Muscle layer of duodenum (tissue), 2 donors: ENCODE measurements around the gene ENO2.

ENCODE experiments used
- H3K27ac ChIP-seq: one replicate; pipeline ENCODE4 v1.7.0; 2013; ENCODE audit warnings: mild to moderate bottlenecking, low read length
- H3K27me3 ChIP-seq: one replicate; pipeline ENCODE4 v1.7.0; 2013; ENCODE audit warnings: low read depth, mild to moderate bottlenecking, control low read depth, low read length
- H3K36me3 ChIP-seq, 2 donors: one replicate each; pipeline ENCODE4 v1.7.0; 2013; ENCODE audit warnings: low read length in 2 of 2, control low read depth in 1 of 2, mild to moderate bottlenecking in 1 of 2; ENCODE audit not compliant: insufficient read depth in 2 of 2, control insufficient read depth in 1 of 2
- H3K4me1 ChIP-seq, 2 donors: one replicate each; pipeline ENCODE4 v1.7.0; 2013; ENCODE audit warnings: low read length in 2 of 2, mild to moderate bottlenecking in 2 of 2, control low read depth in 1 of 2, moderate library complexity in 1 of 2; ENCODE audit not compliant: insufficient read depth in 2 of 2, control insufficient read depth in 1 of 2
- H3K4me3 ChIP-seq, 2 donors: one replicate each; pipeline ENCODE4 v1.7.0; 2013; ENCODE audit warnings: low read length in 2 of 2, low read depth in 1 of 2, mild to moderate bottlenecking in 1 of 2
- H3K9me3 ChIP-seq, 2 donors: one replicate each; pipeline ENCODE4 v1.7.0; 2013; ENCODE audit warnings: low read length in 2 of 2, control low read depth in 1 of 2, mild to moderate bottlenecking in 1 of 2; ENCODE audit not compliant: control insufficient read depth in 1 of 2
- donor health status: healthy.

The ENO2 gene

GRCh38 chr12:6962285-6963015 lies 48.1 kb downstream of the ENO2 start:
- H3K4me3 ChIP-seq: peak overlapping the region in 1 of 2 donors; percentile 21
- peak overlapping the region; percentile 81 for H3K27ac ChIP-seq

GRCh38 chr12:6963016-6963731 lies 48.8 kb downstream of the ENO2 start:
- H3K4me3 ChIP-seq: peak overlapping the region in 1 of 2 donors; percentile 21
- peaks cover 14 to 37% of the 10 kb centered on the region in 2 donors for H3K4me1 ChIP-seq
- H3K27me3 ChIP-seq: no peaks in the 10 kb centered on the region
- H3K36me3 ChIP-seq: peaks cover 30 to 31% of the 10 kb centered on the region in 2 donors
- H3K27ac ChIP-seq: peak overlapping the region; percentile 84
- H3K9me3 ChIP-seq: no peaks in the 10 kb centered on the region

More at GRCh38 chr12:6962285-6963015, 48.1 kb downstream of the ENO2 start:
- H3K4me1 ChIP-seq: peaks cover 14 to 43% of the 10 kb centered on the region in 2 donors
- H3K27me3 ChIP-seq: no peaks in the 10 kb centered on the region
- peaks cover 22 to 24% of the 10 kb centered on the region in 2 donors for H3K36me3 ChIP-seq
- H3K9me3 ChIP-seq: no peaks in the 10 kb centered on the region

GRCh38 chr12:6963791-6964413 lies 49.5 kb downstream of the ENO2 start:
- H3K36me3 ChIP-seq: peaks cover 34 to 38% of the 10 kb centered on the region in 2 donors
- H3K27me3 ChIP-seq: no peaks in the 10 kb centered on the region
- peaks cover 12 to 44% of the 10 kb centered on the region in 2 donors for H3K4me1 ChIP-seq
- peak overlapping the region; percentile 84 for H3K27ac ChIP-seq
- no peaks in the 10 kb centered on the region for H3K9me3 ChIP-seq
- H3K4me3 ChIP-seq: peak overlapping the region in 1 of 2 donors; percentile 54

DNA sequence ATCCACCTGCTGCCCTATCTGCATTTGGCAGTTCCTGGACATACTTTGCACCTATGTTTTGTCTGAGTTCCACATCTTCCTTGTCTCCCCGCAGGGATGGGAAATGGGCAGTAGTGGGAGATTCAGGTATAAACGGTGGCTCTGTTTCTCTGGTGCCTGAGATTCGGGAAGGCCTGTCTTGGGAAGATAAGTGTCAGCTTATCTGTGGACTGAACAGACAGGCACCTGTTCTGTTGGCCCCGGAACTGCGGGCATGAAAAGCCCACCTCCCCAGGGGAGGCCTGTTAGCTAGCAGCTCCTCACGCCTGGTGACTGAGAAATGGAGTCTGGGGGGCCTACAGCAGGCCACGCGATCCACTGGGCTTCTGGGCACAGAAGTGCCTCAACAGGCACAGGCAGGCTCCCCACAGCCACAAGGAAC lies 50.2 kb downstream of the ENO2 start:
- no peaks in the 10 kb centered on the region for H3K27me3 ChIP-seq
- peak overlapping the region; percentile 84 for H3K27ac ChIP-seq
- no peaks in the 10 kb centered on the region for H3K9me3 ChIP-seq
- peaks cover 34 to 42% of the 10 kb centered on the region in 2 donors for H3K36me3 ChIP-seq
- H3K4me1 ChIP-seq: peaks cover 18 to 52% of the 10 kb centered on the region in 2 donors
- peak overlapping the region in 1 of 2 donors; percentile 54 for H3K4me3 ChIP-seq

- Histone ChIP-seq H3K4me1 (peaks cover 18 to 57% of the 10 kb centered on the region in 2 donors), H3K36me3 (peaks cover 34 to 42% of the 10 kb centered on the region in 2 donors), H3K27me3 (no peaks in the 10 kb centered on the region), H3K9me3 (no peaks in the 10 kb centered on the region), H3K4me3 (peak overlapping the region in 1 of 2 donors; percentile 54), H3K27ac (peak overlapping the region; percentile 84)
Measured at GRCh38 chr12:6965026-6965661, 50.8 kb downstream of the ENO2 start.

DNA sequence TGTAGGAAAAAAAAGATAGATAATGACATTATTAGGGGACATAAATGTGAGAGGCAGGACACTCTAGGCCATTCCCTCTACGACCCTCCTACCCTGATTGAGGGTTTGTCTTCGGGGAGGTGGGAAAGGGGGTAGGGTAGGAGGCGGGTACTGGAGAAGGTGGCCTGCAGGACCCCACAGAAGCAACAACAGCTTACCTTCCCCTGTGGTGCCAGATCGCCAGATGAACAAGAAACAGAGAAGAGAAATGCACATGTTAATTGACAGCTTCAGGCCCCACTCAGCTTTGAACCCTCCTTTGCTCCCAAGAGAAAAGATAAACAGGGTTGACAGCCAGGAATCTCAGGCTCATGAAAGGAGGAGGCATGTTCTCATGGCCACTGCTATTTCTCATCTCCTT lies 51.3 kb downstream of the ENO2 start:
- Histone ChIP-seq H3K4me3 (no peak overlapping the region), H3K4me1 (peaks cover 18 to 51% of the 10 kb centered on the region in 2 donors), H3K27ac (no peak overlapping the region), H3K27me3 (no peaks in the 10 kb centered on the region), H3K36me3 (peaks cover 34 to 42% of the 10 kb centered on the region in 2 donors), H3K9me3 (no peaks in the 10 kb centered on the region)

- H3K27me3 ChIP-seq: no peaks in the 10 kb centered on the region
- H3K27ac ChIP-seq: no peak overlapping the region
- no peaks in the 10 kb centered on the region for H3K9me3 ChIP-seq
- H3K4me1 ChIP-seq: peaks cover 12 to 47% of the 10 kb centered on the region in 2 donors
- H3K4me3 ChIP-seq: no peak overlapping the region
- peaks cover 34 to 42% of the 10 kb centered on the region in 2 donors for H3K36me3 ChIP-seq
Measured at GRCh38 chr12:6966351-6966750, 52.0 kb downstream of the ENO2 start.

DNA sequence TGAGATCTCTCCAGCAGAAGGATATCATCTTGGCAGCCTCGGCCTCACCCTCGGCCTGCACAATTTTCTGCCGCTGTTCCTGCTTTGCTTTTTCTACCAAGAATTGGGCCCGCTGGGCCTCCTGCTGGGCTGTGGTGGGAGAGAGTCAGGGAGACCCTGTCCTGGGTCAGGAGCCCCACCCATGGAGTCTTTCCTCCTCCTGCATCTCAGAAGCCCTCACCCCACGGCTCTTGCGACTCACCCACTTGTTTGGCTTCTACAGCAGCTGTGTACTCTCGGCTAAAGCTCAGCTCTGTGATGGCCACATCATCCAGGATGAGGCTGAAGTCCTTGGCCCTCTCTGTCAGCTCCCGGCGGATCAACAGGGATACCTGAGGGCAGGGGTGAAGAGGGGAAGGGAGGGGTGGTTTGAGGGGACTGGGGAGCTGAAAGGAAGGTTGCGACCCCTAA lies 53.3 kb downstream of the ENO2 start:
- H3K27ac ChIP-seq: no peak overlapping the region
- H3K36me3 ChIP-seq: peaks cover 34 to 42% of the 10 kb centered on the region in 2 donors
- no peaks in the 10 kb centered on the region for H3K9me3 ChIP-seq
- H3K4me3 ChIP-seq: no peak overlapping the region
- peaks cover 14 to 42% of the 10 kb centered on the region in 2 donors for H3K4me1 ChIP-seq
- H3K27me3 ChIP-seq: no peaks in the 10 kb centered on the region

DNA sequence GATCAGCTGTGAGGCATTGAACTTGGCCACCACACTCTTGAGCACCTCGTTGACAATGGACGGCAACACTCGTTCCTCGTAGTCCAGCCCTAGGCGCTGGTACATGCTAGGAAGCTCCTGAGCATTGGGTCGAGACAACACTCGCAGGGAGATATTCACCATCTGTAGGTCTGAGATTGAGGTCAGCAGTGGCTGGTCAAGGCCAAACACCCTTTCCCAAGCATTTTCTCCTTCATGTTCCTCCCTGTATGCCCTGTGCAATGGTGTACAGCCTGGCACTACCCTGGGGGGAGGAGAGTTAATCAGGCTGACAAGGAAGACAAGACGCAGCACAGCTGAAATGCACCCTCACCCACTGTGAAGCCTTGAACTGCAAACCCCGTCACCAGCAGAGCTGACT lies 54.0 kb downstream of the ENO2 start:
- Histone ChIP-seq H3K4me1 (peaks cover 14 to 41% of the 10 kb centered on the region in 2 donors), H3K27ac (no peak overlapping the region), H3K9me3 (no peaks in the 10 kb centered on the region), H3K4me3 (peak overlapping the region in 1 of 2 donors; percentile 82), H3K36me3 (peaks cover 34 to 42% of the 10 kb centered on the region in 2 donors), H3K27me3 (no peaks in the 10 kb centered on the region)

GRCh38 chr12:6970096-6970527 lies 55.7 kb downstream of the ENO2 start:
- Histone ChIP-seq H3K9me3 (no peaks in the 10 kb centered on the region), H3K36me3 (peaks cover 43 to 54% of the 10 kb centered on the region in 2 donors), H3K4me3 (peak overlapping the region; percentile 82 to 100), H3K27me3 (no peaks in the 10 kb centered on the region), H3K4me1 (peaks cover 14 to 30% of the 10 kb centered on the region in 2 donors), H3K27ac (peak overlapping the region; percentile 97)
